KOPT-K1 (cell line): ENCODE measurements around the gene PTGDS.

ENCODE experiments used
- H3K27ac ChIP-seq: fragments of 200-600 bp; sonication (generic); 2 replicates; pipeline ENCODE4 v1.5.1; 2016; ENCODE audit warnings: antibody characterized with exemption, mild to moderate bottlenecking, low read depth, low read length; ENCODE audit not compliant: poor library complexity, severe bottlenecking
- H3K36me3 ChIP-seq: fragments of 200-600 bp; sonication (generic); 2 replicates; pipeline ENCODE4 v1.5.1; 2017; ENCODE audit warnings: antibody characterized with exemption, mild to moderate bottlenecking, low read length, moderate library complexity; ENCODE audit not compliant: insufficient read depth
- H3K9me3 ChIP-seq: fragments of 200-600 bp; sonication (generic); 2 replicates; pipeline ENCODE4 v1.5.1; 2017; ENCODE audit warnings: antibody characterized with exemption, low read length, mild to moderate bottlenecking; ENCODE audit not compliant: insufficient read depth, poor library complexity, severe bottlenecking

The PTGDS gene

GRCh38 chr9:136977223-136977622 lies at the start of gene PTGDS:
Gene PTGDS, plus strand, starts transcription at chr9:136977504. Its CDS starts 75 bp downstream, at chr9:136977579.
- H3K36me3 ChIP-seq, result no peaks in the 10 kb centered on the region
- H3K27ac ChIP-seq, result no peak within 1 kb of the TSS
- no peaks in the 10 kb centered on the region for H3K9me3 ChIP-seq

- H3K9me3 ChIP-seq, result no peaks in the 10 kb centered on the region
- no peak overlapping the region for H3K27ac ChIP-seq
- H3K36me3 ChIP-seq, result peaks cover 74% of the 10 kb centered on the region
Measured at GRCh38 chr9:136928591-136928990, 48.7 kb upstream of the PTGDS start.

DNA sequence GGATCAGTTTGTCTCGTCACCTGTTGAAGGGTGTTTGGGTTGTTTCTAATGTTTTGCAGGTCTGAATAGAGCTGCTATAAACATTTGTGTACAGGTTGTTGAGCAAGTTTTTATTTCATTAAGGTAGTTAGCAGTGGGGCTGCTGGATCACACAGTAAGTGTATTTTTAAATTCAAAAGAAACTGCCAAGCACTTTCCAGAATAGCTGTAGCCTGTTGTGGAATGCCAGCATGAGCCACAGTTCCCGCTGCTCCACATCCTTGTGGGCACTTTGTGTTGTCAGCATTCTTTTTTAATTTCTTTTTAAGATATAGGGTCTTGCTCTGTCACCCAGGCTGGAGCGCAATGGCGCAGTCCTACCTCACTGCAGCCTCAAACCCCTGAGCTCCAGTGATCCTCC lies 47.3 kb upstream of the PTGDS start:
- Histone ChIP-seq H3K27ac (no peak overlapping the region), H3K36me3 (peaks cover 73% of the 10 kb centered on the region), H3K9me3 (no peaks in the 10 kb centered on the region)

GRCh38 chr9:136931611-136932130 lies 45.6 kb upstream of the PTGDS start:
- H3K9me3 ChIP-seq, result no peaks in the 10 kb centered on the region
- H3K36me3 ChIP-seq, result peaks cover 60% of the 10 kb centered on the region
- no peak overlapping the region for H3K27ac ChIP-seq

DNA sequence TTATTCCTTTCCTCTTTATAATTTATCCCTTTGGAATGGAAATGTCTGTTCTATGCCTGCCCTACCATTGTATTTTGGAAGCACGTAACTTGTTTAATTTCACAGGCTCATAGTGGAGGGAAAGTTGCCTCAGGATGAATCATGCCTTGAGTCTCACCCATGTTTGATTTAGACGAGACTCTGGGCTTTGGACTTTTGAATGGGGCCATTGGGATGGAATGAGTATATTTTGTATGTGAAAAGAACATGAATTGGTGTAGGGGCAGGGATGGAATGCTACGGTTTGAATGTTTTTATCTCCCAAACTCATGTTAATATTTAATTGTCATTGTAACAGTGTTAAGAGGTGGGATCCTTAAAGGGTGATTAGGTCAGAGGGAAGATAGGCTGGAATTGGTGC lies 43.0 kb upstream of the PTGDS start:
- Histone ChIP-seq H3K27ac (no peak overlapping the region), H3K9me3 (no peaks in the 10 kb centered on the region), H3K36me3 (peaks cover 50% of the 10 kb centered on the region; the same call in 1 of the 2 replicates)

- peaks cover 53% of the 10 kb centered on the region; the same call in 1 of the 2 replicates for H3K36me3 ChIP-seq
- H3K27ac ChIP-seq, result no peak overlapping the region
- H3K9me3 ChIP-seq, result no peaks in the 10 kb centered on the region
Measured at GRCh38 chr9:136935651-136936050, 41.7 kb upstream of the PTGDS start.

GRCh38 chr9:136936645-136937170 lies 40.6 kb upstream of the PTGDS start:
- peaks cover 63% of the 10 kb centered on the region; the same call in 1 of the 2 replicates for H3K36me3 ChIP-seq
- H3K9me3 ChIP-seq, result no peaks in the 10 kb centered on the region
- H3K27ac ChIP-seq, result no peak overlapping the region

DNA sequence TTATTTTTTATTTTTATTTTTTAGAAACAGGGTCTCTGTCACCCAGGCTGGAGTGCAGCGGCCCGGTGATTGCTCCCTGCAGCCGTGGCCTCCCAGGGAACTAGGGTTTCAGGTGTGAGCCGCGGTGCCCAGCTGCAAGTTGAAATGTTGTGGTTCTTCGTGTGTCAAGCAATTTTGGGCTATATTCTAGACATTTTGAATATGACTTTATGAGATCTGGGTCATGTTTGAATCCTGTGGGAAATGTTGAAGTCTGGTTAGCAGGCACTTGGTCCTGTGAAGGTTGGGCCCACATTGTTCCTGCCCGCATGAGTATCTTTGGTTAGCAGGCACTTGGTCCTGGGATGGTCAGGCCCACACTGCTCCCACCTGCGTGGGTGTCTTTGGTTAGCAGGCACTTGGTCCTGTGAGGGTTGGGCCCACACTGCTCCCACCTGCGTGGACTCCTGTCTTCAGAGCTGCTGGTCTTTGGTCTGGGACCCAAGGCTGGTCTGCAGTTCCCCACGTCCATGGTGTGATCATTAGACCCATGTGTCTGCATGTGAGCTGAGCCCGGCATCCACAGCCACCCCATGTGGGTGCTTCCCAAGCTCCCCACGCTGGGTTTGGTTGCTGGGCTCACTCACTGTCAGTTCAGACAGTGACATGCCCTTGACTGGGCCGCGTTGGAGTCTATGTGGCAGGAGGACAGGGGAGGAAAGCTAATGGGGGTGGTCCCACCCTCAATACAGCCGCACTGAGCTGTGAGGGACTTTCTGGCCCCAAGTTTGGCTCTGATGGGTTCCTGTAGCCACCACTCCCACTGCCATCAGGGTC lies 39.9 kb upstream of the PTGDS start:
- Histone ChIP-seq H3K9me3 (no peaks in the 10 kb centered on the region), H3K36me3 (peaks cover 70% of the 10 kb centered on the region; the same call in 1 of the 2 replicates), H3K27ac (no peak overlapping the region)

GRCh38 chr9:136939431-136939995 lies 37.8 kb upstream of the PTGDS start:
- Histone ChIP-seq H3K36me3 (peaks cover 54% of the 10 kb centered on the region; the same call in 1 of the 2 replicates), H3K27ac (no peak overlapping the region), H3K9me3 (no peaks in the 10 kb centered on the region)

- no peaks in the 10 kb centered on the region for H3K9me3 ChIP-seq
- H3K36me3 ChIP-seq, result peaks cover 54% of the 10 kb centered on the region; the same call in 1 of the 2 replicates
Measured at GRCh38 chr9:136939996-136940525, 37.2 kb upstream of the PTGDS start.

DNA sequence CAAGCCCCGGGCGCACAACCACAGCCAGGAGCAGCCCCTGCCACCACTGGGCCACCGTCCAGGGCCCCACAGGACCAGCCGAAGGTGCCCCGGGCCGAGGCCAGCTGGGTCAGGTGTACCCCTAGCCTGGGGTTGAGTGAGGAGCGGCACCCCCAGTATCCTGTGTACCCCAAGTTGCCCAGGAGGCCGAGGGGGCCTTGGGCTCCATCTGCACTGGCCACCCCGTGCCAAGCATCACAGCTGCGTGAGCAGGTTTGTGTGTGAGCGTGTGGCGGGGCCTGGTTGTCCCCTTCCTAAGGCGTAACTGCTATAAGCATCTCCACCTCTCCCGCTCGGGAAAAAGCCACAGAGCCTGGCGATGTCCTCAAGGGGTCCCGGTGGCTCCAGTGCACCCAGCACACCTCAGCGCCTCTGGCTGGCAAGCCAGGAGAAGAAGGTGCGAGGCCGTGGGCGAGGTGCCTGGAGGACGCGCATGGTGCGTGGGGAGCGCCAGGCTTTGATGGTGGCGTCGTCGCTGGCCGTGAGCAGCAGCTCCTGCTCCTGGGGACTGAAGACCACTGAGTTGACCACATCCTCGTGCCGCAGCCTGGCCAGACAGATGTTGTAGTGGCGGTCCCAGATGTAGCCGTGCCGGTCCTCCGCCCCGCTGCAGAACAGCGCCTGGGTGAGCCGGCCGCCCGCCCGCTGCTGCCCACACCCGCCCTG lies 36.6 kb upstream of the PTGDS start:
- Histone ChIP-seq H3K27ac (no peak overlapping the region), H3K36me3 (peaks cover 54% of the 10 kb centered on the region; the same call in 1 of the 2 replicates), H3K9me3 (no peaks in the 10 kb centered on the region)

More at GRCh38 chr9:136939996-136940525, 37.2 kb upstream of the PTGDS start:
- H3K27ac ChIP-seq, result no peak overlapping the region

- H3K36me3 ChIP-seq, result peaks cover 52% of the 10 kb centered on the region; the same call in 1 of the 2 replicates
- H3K27ac ChIP-seq, result no peak overlapping the region
Measured at GRCh38 chr9:136941231-136942111, 35.8 kb upstream of the PTGDS start.

DNA sequence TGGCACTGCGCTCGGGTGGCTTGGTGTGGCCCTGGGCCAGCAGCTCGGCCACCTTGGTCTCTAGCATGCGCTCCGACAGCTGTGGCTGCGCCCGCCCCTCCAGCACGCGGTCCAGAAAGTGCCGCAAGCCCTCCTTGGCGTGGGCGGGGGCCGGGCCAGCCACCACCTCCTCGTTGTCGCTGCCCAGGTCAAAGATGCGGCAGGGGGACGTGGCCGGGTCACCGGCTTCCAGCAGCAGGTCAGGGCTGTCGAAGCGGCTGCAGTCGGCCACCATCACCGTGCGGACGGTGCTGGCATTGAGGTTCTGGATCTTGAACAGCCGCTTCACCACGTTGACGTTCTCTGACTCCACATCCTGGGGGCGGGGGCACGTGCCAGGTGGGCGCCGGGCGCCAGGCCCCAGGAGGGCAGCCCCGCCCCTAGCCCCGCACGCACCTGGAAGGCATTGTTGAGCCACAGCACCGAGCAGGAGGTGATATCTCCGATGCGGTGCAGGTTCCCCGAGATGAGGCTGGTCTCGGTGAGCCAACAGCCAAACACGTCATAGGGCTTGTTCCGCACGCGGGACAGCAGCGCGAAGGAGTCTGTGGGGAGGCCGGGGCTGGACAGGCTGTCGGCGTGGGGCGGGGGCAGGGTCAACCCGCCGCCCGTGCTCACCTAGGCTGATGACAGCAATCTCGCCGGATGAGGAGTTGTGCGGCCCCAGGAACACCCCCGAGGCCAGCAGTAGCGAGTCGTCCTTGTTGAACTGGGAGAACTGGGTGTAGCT lies 35.0 kb upstream of the PTGDS start:
- Histone ChIP-seq H3K9me3 (no peaks in the 10 kb centered on the region), H3K36me3 (peaks cover 45% of the 10 kb centered on the region; the same call in 1 of the 2 replicates), H3K27ac (no peak overlapping the region)

More at GRCh38 chr9:136941231-136942111, 35.8 kb upstream of the PTGDS start:
- H3K9me3 ChIP-seq, result no peaks in the 10 kb centered on the region
